IMR-90 (cell line): ENCODE measurements around the gene CENPX. TPM values are rescaled to one million over a fixed set of nuclear protein-coding genes. Genes with fewer than 3 reads are reported as not detected.

Source experiments
- CHD1 ChIP-seq: IDR thresholded peaks from 2 replicates; pipeline ENCODE4 v1.6.1; 2012; ENCODE audit warnings: low read depth, low read length, improper control_type of control experiment
- CTCF ChIP-seq: conservative IDR thresholded peaks from 2 replicates; pipeline ENCODE4 v1.5.1; 2012; ENCODE audit warnings: mild to moderate bottlenecking, low read depth, low read length, improper control_type of control experiment
- MXI1 ChIP-seq: IDR thresholded peaks from 2 replicates; pipeline ENCODE4 v1.6.1; 2012; ENCODE audit warnings: low read depth, mild to moderate bottlenecking, low read length, moderate library complexity, borderline replicate concordance
- RCOR1 ChIP-seq: IDR thresholded peaks from 2 replicates; pipeline ENCODE4 v1.6.1; 2012; ENCODE audit warnings: mild to moderate bottlenecking, low read length, improper control_type of control experiment; ENCODE audit not compliant: insufficient replicate concordance
- RFX5 ChIP-seq: IDR thresholded peaks from 2 replicates; pipeline ENCODE4 v1.8.0; 2012; ENCODE audit warnings: low read depth, mild to moderate bottlenecking, low read length, moderate library complexity
- polyA plus RNA-seq, 3 experiments: library from polyadenylated mRNA; depleted of rRNA; stranded (reverse); fragments of >200 nt; gene quantifications; 2 replicates each; pipeline ENCODE4 v1.2.3, GENCODE V29; 2012; ENCODE audit warnings: low replicate concordance in 1 of 3
- total RNA-seq: library from RNA; depleted of rRNA; stranded (reverse); fragments of >200 nt; gene quantifications from 2 replicates; pipeline ENCODE4 v1.2.3, GENCODE V29; 2012

CENPX gene
- total and polyA plus RNA-seq, 2 of the 4 experiments (the other 2 are of a cell fraction) = 44.8 to 86.8 TPM

GRCh38 chr17:81992306-81993102 is 30.2 kb downstream of the CENPX start (continued):
- TF ChIP-seq CTCF = no peak
- TF ChIP-seq RFX5 = no peak
- TF ChIP-seq MXI1 = no peak
- no peak for TF ChIP-seq RCOR1
- TF ChIP-seq CHD1 = no peak
